SU-DHL-6 (cell line): ENCODE data around the gene ARL4A.

Source experiments
- CTCF ChIP-seq: fragments of 200-600 bp; sonication (generic); IDR thresholded peaks from one replicate; pipeline ENCODE4 v1.5.1; 2017; ENCODE audit warnings: antibody characterized with exemption, mild to moderate bottlenecking, low read length, moderate library complexity; ENCODE audit not compliant: insufficient read depth, poor library complexity, severe bottlenecking
- EZH2phosphoT487 ChIP-seq: fragments of 200-600 bp; sonication (generic), shearing (Covaris generic); conservative IDR thresholded peaks from 2 replicates; pipeline ENCODE4 v1.6.1; 2018; ENCODE audit warnings: mild to moderate bottlenecking, antibody characterized with exemption, low read length, moderate library complexity, mixed read lengths

- TF ChIP-seq CTCF, result no peak
- TF ChIP-seq EZH2phosphoT487, result no peak
Measured at GRCh38 chr7:12661581-12661980, 25.9 kb upstream of the ARL4A start.
